OCI-LY3 (cell line): Measurements from ENCODE around the gene LPP.

Experiments used
- EZH2phosphoT487 ChIP-seq: fragments of 200-600 bp; shearing (Covaris generic); IDR thresholded peaks from 2 replicates; pipeline ENCODE4 v1.6.1; 2018; ENCODE audit warnings: antibody characterized with exemption, mixed run types, low read depth
- TF ChIP-seq, protein P1 (sequence below): fragments of 200-600, 300-600 bp; sonication (generic); IDR thresholded peaks from 2 replicates; pipeline ENCODE4 v1.5.1; 2014; ENCODE audit warnings: antibody characterized with exemption, low read length, low read depth

DNA sequence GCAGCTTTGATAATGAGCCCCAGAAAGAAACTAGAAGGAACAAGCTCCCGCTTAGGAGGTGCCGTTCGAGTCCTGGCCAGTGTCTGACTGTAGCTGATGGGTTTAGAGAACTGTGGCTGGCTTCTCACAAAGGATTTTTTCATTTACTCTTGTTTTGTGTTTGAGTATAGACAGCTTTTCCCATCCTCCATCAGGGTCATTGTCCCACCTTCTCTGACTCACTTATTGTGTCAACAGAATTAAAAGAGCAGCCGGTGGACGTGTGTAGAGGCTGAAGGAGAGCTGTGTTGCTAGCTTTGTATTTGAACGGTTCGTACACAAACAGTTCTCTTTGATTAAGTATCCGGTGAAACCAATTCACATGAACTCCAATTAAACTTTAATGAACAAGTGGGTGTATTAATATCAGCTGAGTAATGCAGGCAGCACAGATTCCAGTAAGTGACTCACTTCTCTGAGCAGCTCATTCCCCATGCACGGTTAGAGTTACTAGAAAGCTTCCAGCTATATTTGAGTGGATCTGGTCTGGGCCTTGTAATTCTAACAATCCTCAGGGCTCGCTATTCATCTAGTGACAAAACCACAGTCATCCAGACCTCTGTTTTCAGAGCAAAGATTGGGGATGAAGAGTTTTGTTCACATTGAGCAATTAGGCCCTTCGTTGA lies 141.0 kb downstream of the LPP start:
- TF ChIP-seq, protein P1, sequence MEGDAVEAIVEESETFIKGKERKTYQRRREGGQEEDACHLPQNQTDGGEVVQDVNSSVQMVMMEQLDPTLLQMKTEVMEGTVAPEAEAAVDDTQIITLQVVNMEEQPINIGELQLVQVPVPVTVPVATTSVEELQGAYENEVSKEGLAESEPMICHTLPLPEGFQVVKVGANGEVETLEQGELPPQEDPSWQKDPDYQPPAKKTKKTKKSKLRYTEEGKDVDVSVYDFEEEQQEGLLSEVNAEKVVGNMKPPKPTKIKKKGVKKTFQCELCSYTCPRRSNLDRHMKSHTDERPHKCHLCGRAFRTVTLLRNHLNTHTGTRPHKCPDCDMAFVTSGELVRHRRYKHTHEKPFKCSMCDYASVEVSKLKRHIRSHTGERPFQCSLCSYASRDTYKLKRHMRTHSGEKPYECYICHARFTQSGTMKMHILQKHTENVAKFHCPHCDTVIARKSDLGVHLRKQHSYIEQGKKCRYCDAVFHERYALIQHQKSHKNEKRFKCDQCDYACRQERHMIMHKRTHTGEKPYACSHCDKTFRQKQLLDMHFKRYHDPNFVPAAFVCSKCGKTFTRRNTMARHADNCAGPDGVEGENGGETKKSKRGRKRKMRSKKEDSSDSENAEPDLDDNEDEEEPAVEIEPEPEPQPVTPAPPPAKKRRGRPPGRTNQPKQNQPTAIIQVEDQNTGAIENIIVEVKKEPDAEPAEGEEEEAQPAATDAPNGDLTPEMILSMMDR = no peak
- no peak for TF ChIP-seq EZH2phosphoT487
